Mucosa of stomach (tissue), 1 donor: ENCODE results near the gene EGR4.

Experiments
- H3K27me3 ChIP-seq: one replicate; pipeline ENCODE4 v1.7.0; 2013; ENCODE audit warnings: mild to moderate bottlenecking, low read length; ENCODE audit not compliant: control insufficient read depth, insufficient read depth
- H3K36me3 ChIP-seq: one replicate; pipeline ENCODE4 v1.7.0; 2013; ENCODE audit warnings: low read length; ENCODE audit not compliant: control insufficient read depth, insufficient read depth
- H3K4me1 ChIP-seq: one replicate; pipeline ENCODE4 v1.7.0; 2013; ENCODE audit warnings: mild to moderate bottlenecking, low read length; ENCODE audit not compliant: control insufficient read depth, insufficient read depth
- H3K4me3 ChIP-seq: one replicate; pipeline ENCODE4 v1.7.0; 2013; ENCODE audit warnings: low read length
- H3K9ac ChIP-seq: one replicate; pipeline ENCODE4 v1.7.0; 2013; ENCODE audit warnings: mild to moderate bottlenecking, low read length, moderate library complexity
- H3K9me3 ChIP-seq: one replicate; pipeline ENCODE4 v1.7.0; 2013; ENCODE audit warnings: mild to moderate bottlenecking, low read length, moderate library complexity; ENCODE audit not compliant: control insufficient read depth
- donor health status: Pancreatic carcinoma.

EGR4 gene

GRCh38 chr2:73300926-73301325 is 7.6 kb upstream of the EGR4 start:
- no peak overlapping the region for H3K9ac ChIP-seq
- H3K4me3 ChIP-seq = no peak overlapping the region
- H3K9me3 ChIP-seq = no peaks in the 10 kb centered on the region
- no peaks in the 10 kb centered on the region for H3K4me1 ChIP-seq
- no peaks in the 10 kb centered on the region for H3K36me3 ChIP-seq
- peaks cover 11% of the 10 kb centered on the region for H3K27me3 ChIP-seq

DNA sequence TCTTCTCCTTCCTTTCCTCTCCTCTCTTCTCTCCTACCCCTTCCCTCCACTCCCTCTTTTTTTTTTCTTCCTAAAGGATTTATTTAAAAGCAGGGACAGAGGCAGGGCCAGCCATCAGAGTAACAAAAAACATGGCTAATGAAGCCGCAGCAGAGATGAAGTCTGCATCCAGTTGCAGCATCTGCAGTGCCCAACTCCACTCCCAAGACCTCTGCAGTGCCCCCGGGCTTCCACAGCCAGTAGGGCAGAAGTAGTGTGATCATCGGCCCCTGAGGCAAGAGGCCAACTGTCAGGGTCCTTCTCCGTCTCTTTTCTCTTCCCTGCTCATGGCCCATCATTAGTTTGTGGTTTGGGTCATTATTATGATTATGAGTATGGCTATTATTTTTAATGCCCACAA is 4.2 kb upstream of the EGR4 start:
- Histone ChIP-seq H3K4me1 (no peaks in the 10 kb centered on the region), H3K27me3 (peaks cover 45% of the 10 kb centered on the region), H3K4me3 (no peak overlapping the region), H3K9me3 (no peaks in the 10 kb centered on the region), H3K36me3 (no peaks in the 10 kb centered on the region), H3K9ac (no peak overlapping the region)

DNA sequence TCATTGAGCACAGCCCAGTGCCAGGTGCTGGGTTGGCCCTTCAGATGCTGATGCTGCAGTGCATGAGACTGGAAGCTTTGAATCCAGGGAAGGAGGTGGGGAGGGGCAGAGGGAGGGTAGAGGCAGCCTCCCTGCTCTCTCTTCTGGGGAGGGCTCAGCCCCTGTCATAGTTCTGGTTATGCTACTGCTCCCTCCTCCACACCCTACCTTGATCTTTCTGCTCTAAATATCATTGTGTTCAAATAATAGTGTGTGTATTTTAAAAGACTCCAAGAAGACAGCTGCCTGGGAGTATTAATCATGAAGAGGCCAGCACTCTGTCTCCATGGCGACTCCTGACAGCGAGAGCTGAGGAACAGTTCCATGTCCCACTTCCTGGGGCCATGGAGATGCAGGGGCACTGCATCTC is 3.8 kb upstream of the EGR4 start:
- Histone ChIP-seq H3K4me3 (no peak overlapping the region), H3K27me3 (peaks cover 49% of the 10 kb centered on the region), H3K36me3 (no peaks in the 10 kb centered on the region), H3K9me3 (no peaks in the 10 kb centered on the region), H3K4me1 (no peaks in the 10 kb centered on the region), H3K9ac (no peak overlapping the region)

DNA sequence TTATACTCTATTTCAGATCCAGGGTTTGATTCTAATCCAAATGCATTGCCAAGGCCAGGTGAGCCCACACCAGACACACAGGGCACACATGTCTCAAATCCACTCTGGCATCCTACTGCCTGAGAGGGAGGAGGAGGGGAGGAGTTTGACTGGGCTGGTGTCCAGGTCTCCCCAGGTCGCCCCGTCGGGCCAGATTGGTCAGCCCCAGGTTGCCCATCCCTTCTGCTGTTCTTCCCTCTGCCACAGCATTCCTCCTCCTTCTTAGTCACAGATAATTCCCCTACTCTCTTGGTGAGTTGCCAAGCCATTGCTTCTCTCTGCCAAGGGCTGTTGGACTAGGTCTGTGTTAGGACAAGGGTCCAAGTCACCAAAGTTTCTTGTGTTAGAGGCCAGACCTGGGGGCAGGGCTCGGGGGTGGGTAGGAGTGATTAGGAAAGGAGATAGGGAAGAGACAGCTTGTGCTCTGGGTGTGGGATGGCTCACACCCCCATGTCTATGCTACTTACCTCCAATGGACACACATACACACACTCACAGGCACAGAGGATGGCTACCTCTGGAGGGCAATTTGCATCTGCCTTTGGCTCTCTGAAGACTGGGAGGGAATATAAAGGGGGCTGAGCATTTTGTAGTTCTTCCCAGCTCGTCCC is 2.5 kb upstream of the EGR4 start:
- H3K9me3 ChIP-seq = no peaks in the 10 kb centered on the region
- peaks cover 62% of the 10 kb centered on the region for H3K27me3 ChIP-seq
- H3K36me3 ChIP-seq = no peaks in the 10 kb centered on the region
- no peak overlapping the region for H3K4me3 ChIP-seq
- H3K4me1 ChIP-seq = no peaks in the 10 kb centered on the region
- no peak overlapping the region for H3K9ac ChIP-seq

- Histone ChIP-seq H3K4me3 (no peak overlapping the region), H3K27me3 (peaks cover 78% of the 10 kb centered on the region), H3K9ac (no peak overlapping the region), H3K4me1 (no peaks in the 10 kb centered on the region), H3K9me3 (no peaks in the 10 kb centered on the region), H3K36me3 (no peaks in the 10 kb centered on the region)
These were observed 891 bp upstream of the EGR4 start for GRCh38 chr2:73294239-73294638.

GRCh38 chr2:73292906-73293533 is 328 bp downstream of the EGR4 start:
- Histone ChIP-seq H3K27me3 (peaks cover 89% of the 10 kb centered on the region), H3K36me3 (no peaks in the 10 kb centered on the region), H3K9me3 (no peaks in the 10 kb centered on the region), H3K9ac (no peak overlapping the region), H3K4me1 (no peaks in the 10 kb centered on the region), H3K4me3 (no peak overlapping the region)

GRCh38 chr2:73292316-73292905 is 937 bp downstream of the EGR4 start:
- peaks cover 89% of the 10 kb centered on the region for H3K27me3 ChIP-seq
- H3K9me3 ChIP-seq = no peaks in the 10 kb centered on the region
- H3K9ac ChIP-seq = no peak overlapping the region
- H3K36me3 ChIP-seq = no peaks in the 10 kb centered on the region
- no peaks in the 10 kb centered on the region for H3K4me1 ChIP-seq
- H3K4me3 ChIP-seq = no peak overlapping the region

DNA sequence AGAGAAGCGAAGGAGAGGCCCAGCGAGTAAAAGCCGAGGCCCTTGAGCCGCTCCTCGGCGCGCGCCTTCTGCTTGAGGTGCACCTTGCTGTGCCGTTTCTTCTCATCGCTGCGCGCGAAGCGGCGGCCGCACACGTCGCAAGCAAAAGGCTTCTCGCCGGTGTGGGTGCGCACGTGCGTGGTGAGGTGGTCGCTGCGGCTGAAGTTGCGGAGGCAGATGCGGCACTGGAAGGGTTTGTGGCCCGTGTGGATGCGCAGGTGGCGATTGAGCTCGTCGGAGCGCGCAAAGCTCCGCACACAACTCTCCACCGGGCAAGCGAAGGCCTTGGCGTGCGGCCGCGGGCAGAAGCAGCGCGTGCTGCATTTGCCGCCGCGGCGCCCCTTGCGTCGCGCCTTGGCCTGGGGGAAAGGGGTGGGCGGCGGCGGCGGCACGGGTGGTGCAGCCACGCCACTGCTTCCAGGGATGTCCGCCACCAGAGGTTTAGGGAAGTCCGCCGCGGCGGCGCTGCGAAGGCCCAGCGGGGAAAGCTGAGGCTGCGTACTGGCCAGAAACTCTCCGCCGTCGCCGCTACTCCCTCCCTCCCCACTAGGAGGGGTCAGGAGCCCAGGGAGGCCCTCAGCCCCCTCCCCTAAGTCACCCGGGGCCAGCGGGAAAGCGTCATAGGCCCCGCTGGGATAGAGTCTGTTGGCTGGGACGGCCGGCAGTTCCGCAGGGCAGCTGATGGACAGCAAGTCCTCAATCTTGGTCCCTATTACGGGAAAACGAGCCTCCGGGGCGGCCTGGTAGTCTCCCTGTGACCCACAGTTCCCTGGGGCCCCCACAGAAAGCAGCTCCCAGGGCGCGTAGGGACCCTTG is 1.7 kb downstream of the EGR4 start:
- Histone ChIP-seq H3K9ac (no peak overlapping the region), H3K9me3 (no peaks in the 10 kb centered on the region), H3K4me1 (no peaks in the 10 kb centered on the region), H3K4me3 (no peak overlapping the region), H3K36me3 (no peaks in the 10 kb centered on the region), H3K27me3 (peaks cover 83% of the 10 kb centered on the region)

DNA sequence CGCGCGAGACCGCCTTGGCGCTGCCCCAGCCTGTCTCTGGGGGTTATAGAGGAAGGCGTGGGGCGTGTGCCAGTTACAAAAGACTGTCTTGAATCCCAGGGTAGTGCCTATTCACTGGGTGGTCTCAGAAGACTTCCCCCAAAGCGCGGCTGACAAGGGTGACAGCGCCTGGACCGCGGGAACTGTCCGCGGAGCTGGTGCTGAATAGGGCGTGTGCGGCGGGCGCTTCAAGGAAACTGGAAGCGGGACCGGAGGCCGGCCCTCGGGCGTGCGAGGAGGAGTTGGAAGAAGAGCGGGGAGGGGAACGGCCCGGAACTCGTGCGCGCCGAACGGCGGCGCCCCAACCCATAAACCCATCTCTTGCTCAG is 2.3 kb downstream of the EGR4 start:
- H3K4me3 ChIP-seq = no peak overlapping the region
- H3K4me1 ChIP-seq = no peaks in the 10 kb centered on the region
- no peaks in the 10 kb centered on the region for H3K9me3 ChIP-seq
- H3K27me3 ChIP-seq = peaks cover 82% of the 10 kb centered on the region
- H3K36me3 ChIP-seq = no peaks in the 10 kb centered on the region
- no peak overlapping the region for H3K9ac ChIP-seq

DNA sequence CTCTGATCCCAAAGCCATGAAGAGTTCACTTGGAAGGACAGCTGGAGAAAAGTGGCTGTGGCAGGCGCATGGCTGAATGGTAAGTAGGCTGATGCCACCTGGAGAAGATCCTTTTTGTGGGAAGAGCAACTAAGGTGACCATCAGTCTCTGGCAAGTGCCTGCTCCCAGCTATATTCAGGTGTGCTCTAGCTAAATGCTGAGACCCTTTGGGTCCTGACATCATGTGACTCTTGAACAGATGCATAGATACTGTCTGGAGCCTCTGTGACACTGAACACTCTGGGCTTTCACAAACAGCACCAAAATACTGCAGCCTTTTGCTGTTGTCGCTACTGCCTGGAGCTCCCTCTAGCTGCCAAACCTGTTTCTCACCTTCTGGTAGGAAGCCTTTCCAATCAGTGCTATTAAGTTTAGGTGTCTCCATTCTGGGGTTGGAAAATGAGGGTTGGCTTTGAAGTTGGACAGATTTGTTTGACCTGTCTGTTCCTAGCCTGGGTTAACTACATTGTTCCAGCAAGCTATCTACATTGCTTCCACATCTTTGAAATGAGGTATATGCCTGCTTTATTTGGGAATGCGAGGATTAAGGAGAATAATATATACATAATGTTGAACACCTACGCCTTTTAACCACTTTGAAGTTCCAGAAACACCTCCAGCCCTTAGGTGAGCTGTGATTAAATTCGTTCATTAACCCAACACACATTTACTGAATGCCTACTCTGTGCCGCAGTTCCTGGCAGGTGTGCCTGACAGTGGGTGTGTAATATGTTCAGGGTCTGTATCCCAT is 3.1 kb downstream of the EGR4 start:
- Histone ChIP-seq H3K9ac (no peak overlapping the region), H3K36me3 (no peaks in the 10 kb centered on the region), H3K4me1 (peaks cover 1% of the 10 kb centered on the region), H3K9me3 (no peaks in the 10 kb centered on the region), H3K27me3 (peaks cover 76% of the 10 kb centered on the region), H3K4me3 (no peak overlapping the region)

DNA sequence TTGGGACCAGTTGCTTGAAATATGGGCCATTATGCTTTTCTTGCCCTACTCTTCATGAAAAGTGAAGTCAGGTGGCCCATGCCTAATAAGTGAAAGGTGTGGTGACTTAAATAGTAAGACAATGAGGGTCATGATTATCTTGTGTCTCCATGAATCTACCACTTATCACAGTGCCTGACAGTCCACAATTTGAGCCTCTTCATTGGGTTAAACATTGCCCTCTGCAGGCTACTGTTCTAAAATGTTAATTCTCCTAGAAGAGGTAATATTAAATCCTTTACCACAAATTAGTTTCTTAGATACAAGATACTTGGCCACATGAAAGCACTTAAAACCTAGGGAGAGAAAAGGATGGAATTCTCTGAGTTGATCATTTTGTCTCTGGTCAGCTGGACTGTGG is 4.0 kb downstream of the EGR4 start:
- Histone ChIP-seq H3K36me3 (no peaks in the 10 kb centered on the region), H3K9ac (no peak overlapping the region), H3K4me1 (peaks cover 8% of the 10 kb centered on the region), H3K4me3 (no peak overlapping the region), H3K9me3 (no peaks in the 10 kb centered on the region), H3K27me3 (peaks cover 76% of the 10 kb centered on the region)
